HEK293T (cell line): ENCODE results near the gene INS.

ENCODE experiments used
- BHLHE40 ChIP-seq: fragments of 450-650 bp; IDR thresholded peaks from 2 replicates; pipeline ENCODE4 v1.6.1; 2016; ENCODE audit warnings: mild to moderate bottlenecking, moderate library complexity, borderline replicate concordance
- ELF4 ChIP-seq: fragments of 450-650 bp; IDR thresholded peaks from 2 replicates; pipeline ENCODE4 v1.6.1; 2017; ENCODE audit warnings: antibody characterized with exemption
- FOXA1 ChIP-seq: fragments of 450-650 bp; IDR thresholded peaks from 2 replicates; pipeline ENCODE4 v1.6.1; 2016; ENCODE audit warnings: mild to moderate bottlenecking
- FOXM1 ChIP-seq: fragments of 450-650 bp; IDR thresholded peaks from 2 replicates; pipeline ENCODE4 v1.6.1; 2017; ENCODE audit warnings: mild to moderate bottlenecking, borderline replicate concordance
- HDGF ChIP-seq: fragments of 450-650 bp; IDR thresholded peaks from 2 replicates; pipeline ENCODE4 v1.6.1; 2017; ENCODE audit warnings: antibody characterized with exemption, borderline replicate concordance
- LEF1 ChIP-seq: fragments of 450-650 bp; IDR thresholded peaks from 2 replicates; pipeline ENCODE4 v1.6.1; 2017; ENCODE audit warnings: mild to moderate bottlenecking, borderline replicate concordance
- TARDBP ChIP-seq: fragments of 450-650 bp; IDR thresholded peaks from 2 replicates; pipeline ENCODE4 v1.6.1; 2016

GRCh38 chr11:2164861-2165555 is 4.0 kb upstream of the INS start:
- no peak for TF ChIP-seq FOXA1
- no peak for TF ChIP-seq FOXM1
- TF ChIP-seq BHLHE40 = no peak
- TF ChIP-seq HDGF = no peak
- TF ChIP-seq ELF4 = no peak
- no peak for TF ChIP-seq LEF1
- no peak for TF ChIP-seq TARDBP
